T-helper 22 cell (primary cell): ENCODE data around the gene CACNG6.

Source experiments
- DNase-seq: peaks from one replicate; pipeline ENCODE4 v3.0.0-alpha.2; 2020; ENCODE audit warnings: low read depth

Gene CACNG6

GRCh38 chr19:53969366-53969765 is 22.1 kb upstream of the CACNG6 start:
- DNase-seq = no peak

GRCh38 chr19:53971673-53972072 is 19.8 kb upstream of the CACNG6 start:
- DNase-seq = no peak

- DNase-seq = peak; percentile 48
Observed at GRCh38 chr19:53977429-53977990, 13.9 kb upstream of the CACNG6 start.

- DNase-seq = no peak
Observed at GRCh38 chr19:53977991-53978731, 13.3 kb upstream of the CACNG6 start.

- no peak for DNase-seq
Observed at GRCh38 chr19:53978975-53979801, 12.2 kb upstream of the CACNG6 start.

- DNase-seq = no peak
Observed at GRCh38 chr19:53980539-53981375, 10.7 kb upstream of the CACNG6 start.

GRCh38 chr19:53981376-53981951 is 10.0 kb upstream of the CACNG6 start:
- no peak for DNase-seq

GRCh38 chr19:53982001-53982451 is 9.4 kb upstream of the CACNG6 start:
- no peak for DNase-seq

- DNase-seq = no peak
Observed at GRCh38 chr19:53982611-53983010, 8.8 kb upstream of the CACNG6 start.

GRCh38 chr19:53983457-53984289 is 7.8 kb upstream of the CACNG6 start:
- DNase-seq = no peak

- DNase-seq = no peak
Observed at GRCh38 chr19:53985863-53986262, 5.6 kb upstream of the CACNG6 start.

GRCh38 chr19:53988981-53989380 is 2.5 kb upstream of the CACNG6 start:
- no peak for DNase-seq

- DNase-seq = no peak
Observed at GRCh38 chr19:53989600-53990533, 1.6 kb upstream of the CACNG6 start.

- DNase-seq = no peak
Observed at GRCh38 chr19:53992211-53992610, 774 bp downstream of the CACNG6 start.

- no peak for DNase-seq
Observed at GRCh38 chr19:53992815-53993214, 1.4 kb downstream of the CACNG6 start.

- DNase-seq = no peak
Observed at GRCh38 chr19:53993448-53993847, 2.0 kb downstream of the CACNG6 start.

GRCh38 chr19:53994811-53995210 is 3.4 kb downstream of the CACNG6 start:
- DNase-seq = no peak

GRCh38 chr19:53998223-53998622 is 6.8 kb downstream of the CACNG6 start:
- no peak for DNase-seq

- DNase-seq = no peak
Observed at GRCh38 chr19:53999694-54000093, 8.3 kb downstream of the CACNG6 start.

GRCh38 chr19:54001496-54001895 is 10.1 kb downstream of the CACNG6 start:
- no peak for DNase-seq
